HL-60/S4 treated with retinoic acid at 250 ng/mL for 4 days and 3 days (cell line): ENCODE measurements around the gene TP53TG5.

Experiments used
- in situ Hi-C: fragments of 300-500 bp; cut with MboI; formaldehyde crosslinking; loops from 2 replicates; pipeline ENCODE4 v1.7.0; 2022; ENCODE audit warnings: low sequenced_read_pairs

Gene TP53TG5

DNA sequence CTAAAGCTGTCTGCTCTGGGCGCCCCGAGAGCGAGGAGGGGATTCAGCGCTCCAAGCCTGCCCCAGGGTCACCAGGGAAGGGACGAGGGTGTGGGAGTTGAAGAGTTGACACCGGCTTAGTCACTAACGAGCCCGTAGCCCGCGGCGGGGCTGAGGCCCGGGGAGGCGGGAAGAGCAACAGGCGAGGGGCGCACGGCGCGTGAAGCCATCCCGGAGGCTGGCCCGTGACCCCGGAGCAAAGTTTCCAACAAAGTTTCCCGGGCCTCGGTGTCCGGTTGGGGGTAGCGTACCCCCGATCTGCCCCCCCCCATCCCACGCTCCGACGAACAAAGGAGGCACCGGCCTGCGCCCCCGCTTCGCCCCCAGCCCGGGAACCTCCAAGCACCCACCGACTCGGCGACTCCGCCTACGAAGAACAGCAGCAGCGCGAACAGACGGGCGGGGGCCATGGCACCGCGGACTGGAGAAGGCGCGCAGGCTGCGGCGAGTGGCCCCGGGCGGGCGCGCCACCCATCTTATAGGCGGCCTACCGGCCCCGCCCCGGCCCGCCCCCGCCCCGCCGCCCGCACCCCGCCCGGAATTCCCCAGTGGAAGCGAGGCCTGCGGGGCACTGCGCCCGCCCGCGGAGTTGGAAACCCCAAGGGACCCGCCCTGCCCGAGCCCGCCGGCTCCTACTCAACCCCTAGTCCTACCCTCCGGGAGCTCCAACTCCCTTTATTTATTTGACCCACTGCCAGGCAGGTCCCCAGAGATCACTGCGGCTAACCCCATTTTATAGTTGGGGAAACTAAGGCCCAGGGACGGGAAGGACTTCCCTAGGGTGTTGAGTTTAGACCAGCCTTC lies 30.0 kb downstream of the TP53TG5 start, which contains the start of gene SDC4:
Gene SDC4 (minus strand): TSS at position 489 of the 843 bp plus-strand sequence. CDS start 40 bp downstream, at position 449.
- in situ Hi-C loops = no loop called here

- in situ Hi-C loops = no loop called here
These were observed 30.7 kb downstream of the TP53TG5 start for GRCh38 chr20:45347297-45347935.

DNA sequence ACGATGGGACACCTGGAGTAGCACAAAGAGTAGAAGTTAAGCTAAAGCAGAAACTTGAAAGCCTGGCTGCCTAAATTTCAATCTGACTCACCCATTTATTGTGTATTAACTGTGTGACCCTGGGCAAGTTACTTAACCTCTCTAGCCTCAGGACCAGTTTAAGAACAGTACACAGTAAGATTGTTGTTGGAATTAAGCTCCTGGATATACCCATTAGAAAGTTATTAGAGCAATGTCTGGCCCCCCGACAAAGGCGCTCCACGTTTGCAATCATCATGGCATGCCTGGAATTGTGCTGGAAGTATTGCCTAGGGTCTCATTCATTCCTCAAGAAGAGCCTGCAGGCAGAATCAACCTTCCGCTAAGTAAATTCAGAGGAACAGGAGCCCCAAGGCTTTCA lies 31.3 kb downstream of the TP53TG5 start:
- in situ Hi-C loops = no loop called here

- in situ Hi-C loops = no loop called here
These were observed 31.8 kb downstream of the TP53TG5 start for GRCh38 chr20:45346291-45346718.

DNA sequence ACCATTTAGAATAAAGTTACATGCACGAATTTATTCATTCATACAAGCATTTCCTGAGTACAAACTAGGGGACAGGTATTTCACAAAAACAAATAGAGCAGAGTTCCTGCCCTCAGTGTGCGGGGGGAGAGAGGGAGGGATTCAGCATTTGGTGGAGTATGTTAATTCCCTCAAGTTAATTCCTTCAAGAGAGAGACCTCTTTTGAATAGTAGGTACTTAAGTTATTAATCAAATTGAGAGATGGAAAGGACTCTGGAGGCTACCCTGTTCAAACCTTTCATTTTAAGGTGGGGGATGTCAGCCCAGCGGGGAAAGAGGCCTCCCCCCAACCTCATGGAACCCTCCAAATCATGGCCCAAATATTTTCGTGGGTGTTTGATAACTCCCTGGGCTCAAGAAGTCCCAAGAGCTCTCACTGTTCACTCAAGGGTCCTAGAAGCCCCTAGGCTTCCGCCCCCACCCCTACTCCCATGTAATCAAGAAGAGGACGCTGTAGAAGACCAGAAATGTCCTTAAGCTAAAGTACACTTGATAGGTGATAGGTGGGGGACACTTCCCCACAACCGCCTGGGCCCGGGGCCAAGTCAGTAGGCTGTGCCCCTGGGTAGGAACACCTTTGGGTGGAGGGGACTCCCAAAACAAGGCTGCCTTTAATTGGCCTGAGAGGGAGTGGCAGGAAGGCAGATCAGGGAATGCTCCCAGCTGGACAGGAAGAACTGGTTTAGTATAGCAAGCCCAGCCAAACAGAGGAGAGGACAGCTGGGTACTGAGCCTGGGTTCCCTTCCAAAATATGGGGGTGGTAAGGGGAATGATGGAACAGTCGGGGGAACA lies 32.8 kb downstream of the TP53TG5 start:
- in situ Hi-C loops = no loop called here

DNA sequence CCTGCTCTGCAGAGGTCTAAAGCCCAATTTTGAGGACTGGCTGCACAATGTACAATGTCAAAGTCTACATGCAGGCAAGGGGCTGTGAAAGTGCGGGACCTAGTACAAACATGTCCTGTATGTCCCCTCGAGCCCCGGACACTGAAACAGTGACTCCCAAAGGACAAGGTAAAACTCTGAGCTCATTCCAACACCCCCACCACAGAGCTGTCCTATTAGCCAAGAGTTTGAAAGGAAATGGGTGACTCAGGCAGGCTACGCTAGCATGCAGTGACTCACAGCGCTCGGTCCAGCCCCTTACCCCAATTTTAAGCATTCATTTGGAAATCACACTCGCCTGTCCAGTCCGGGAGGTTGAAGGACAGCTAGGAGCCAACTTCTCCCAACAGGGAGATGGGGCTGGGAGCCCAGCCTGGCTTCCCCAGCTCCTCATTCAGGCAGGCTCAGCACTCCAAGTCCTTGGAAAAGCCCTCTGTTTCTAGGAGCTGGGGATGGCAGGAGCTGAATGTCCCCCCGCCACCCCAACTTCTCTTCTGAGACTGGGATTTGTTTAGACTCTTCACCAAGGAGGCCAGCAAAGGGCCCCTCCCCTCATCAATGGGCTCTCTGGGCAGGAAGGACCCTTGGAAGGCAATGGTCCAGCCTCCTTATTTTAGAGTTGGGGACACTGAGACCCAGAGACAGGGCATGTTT lies 33.8 kb downstream of the TP53TG5 start:
- in situ Hi-C loops = no loop called here

GRCh38 chr20:45343532-45344167 lies 34.5 kb downstream of the TP53TG5 start:
- in situ Hi-C loops = no loop called here

GRCh38 chr20:45342855-45343531 lies 35.1 kb downstream of the TP53TG5 start:
- in situ Hi-C loops = no loop called here

DNA sequence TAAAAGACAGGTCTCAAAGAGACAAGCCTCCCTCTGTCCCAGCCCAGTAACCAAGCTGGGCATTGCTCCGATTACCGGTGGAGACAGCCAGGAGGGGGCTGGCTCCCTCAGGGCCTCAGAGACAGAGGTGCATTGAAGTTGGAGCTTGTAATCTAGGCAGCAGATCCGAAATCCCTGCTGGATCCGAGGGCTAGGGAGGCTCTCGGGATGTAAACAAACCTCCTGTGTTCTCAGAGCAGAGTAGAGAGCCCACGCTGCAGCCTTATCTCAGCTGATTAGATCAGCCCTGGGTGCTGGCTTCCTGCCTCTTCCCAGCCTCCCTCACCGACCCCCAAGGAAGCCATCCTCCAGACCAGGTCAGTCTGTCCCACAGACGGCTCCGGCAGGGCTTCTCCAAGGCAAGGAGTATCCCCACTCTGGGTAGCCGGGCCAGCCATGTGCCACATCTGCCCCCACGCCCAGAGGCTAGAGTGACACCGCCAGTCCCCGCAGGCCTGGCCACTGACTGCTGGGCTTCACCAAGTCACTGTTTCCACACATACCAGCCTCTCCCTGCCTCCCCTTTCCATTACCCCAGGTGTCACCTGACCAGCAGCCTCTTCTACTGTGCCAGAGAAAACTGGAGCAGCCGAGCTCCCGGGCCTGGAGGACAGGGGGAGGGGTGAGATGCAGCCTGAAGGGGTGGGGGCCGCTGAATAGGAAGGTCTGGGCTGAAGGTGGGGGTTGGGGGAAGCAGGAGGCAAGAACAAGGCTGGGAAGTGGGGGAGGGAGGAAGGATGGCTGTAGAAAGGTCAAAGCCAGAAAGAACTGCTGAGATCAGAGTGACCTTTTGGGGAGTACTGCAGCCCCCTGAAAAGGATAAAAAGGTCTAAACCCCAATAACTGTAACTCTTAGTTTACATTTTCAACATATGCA lies 35.9 kb downstream of the TP53TG5 start:
- in situ Hi-C loops = no loop called here

DNA sequence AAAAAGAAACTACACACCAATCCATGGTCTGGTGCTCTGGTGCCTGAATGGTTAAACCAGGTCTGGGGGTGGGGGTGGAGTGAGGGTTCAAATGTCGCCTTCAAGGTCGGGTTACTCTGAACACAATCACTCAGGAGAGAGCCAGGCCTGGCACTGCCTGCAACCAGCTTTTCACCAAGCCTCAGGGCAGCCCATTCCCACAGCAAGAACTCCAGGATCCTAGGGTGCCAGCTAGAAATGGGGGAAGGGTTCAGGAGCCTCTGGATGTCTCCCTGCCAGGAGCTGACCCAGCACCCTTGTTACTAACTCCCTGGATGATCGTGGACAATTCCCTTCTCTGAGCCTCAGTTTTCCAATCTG lies 36.6 kb downstream of the TP53TG5 start:
- in situ Hi-C loops = no loop called here

- in situ Hi-C loops = no loop called here
These were observed 37.2 kb downstream of the TP53TG5 start for GRCh38 chr20:45340951-45341350.

- in situ Hi-C loops = no loop called here
These were observed 37.8 kb downstream of the TP53TG5 start for GRCh38 chr20:45340236-45340847.

DNA sequence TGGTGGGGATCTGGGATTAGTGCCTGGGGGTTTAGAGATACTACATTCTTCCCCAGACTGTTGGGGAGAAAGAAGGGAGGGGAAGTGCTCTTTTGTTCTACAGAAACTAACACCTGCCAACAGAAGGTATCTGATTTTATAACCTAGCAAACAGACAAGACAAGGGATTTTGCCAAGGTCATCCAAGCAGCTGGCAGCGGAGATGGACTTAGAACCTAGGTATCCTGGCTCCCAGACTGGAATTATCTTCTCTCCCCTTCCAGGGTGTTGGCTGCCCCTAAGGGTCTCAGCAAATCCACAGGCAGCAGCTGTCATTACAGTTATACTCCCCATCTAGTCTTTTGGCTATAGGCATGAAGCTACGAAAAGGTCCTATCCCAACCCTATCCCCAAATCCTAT lies 38.3 kb downstream of the TP53TG5 start:
- in situ Hi-C loops = no loop called here

DNA sequence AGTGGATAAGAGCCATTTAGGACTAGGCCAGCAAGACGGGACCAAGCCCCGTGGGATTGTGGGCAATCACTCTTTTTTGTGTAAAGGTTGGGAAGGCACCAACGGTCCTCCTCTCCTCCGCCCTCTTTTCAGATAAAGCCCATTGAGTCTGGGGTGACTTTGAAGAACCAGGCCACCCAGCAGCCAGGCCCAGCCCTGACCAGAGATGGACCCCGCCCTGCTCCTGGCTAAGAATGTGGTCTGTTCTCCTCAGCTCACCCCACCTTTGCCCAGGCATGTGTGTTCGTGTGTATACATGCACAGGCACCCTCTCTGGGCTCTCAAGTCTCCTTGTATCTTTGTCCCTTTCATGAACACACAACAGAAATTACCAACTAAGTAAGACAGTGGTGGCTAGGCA lies 39.0 kb downstream of the TP53TG5 start:
- in situ Hi-C loops = no loop called here

DNA sequence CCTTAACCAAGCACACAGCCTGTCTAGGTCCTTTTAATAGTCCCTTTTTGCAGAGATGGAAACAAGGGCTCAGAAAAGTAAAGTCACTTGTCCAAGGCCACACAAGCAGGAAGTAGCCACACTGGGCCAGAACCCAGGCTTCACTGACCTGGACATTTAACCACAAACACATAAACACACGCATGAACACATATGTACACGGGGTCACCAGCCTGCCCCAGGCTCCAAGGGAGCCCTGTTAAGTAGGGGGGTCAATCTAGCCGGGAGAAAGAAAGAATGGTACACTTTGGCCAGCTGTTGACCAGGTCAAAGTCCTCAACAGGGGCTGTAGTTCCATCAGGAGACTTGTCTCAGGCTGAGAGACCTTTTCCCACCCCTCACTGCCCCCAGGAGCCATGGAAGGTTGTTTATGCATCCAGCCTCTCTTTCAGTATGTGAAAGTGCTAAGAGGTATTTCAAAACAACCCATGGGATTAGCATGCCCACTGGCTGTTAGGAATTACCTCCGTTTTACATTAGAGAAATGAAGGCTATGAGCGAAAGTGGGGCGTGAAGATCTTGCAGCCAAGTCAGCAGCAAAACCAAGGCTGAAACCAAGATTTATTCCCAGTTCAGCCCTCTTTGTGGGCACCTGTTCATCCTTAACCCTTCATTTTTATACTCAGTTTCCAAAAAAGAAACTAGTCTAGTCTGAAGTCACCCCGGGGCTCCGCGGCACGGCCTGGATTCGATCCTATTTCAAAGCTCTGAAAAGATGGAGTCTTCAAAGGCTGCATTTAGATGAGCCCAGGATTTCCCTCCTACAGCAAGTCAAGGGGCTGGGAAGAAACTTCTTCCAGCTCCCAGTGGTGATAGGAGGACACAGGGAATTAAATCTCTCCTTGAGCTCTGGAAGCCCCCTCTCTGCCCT lies 39.7 kb downstream of the TP53TG5 start:
- in situ Hi-C loops = no loop called here

GRCh38 chr20:45337367-45338120 lies 40.6 kb downstream of the TP53TG5 start:
- in situ Hi-C loops = no loop called here
